Kidney epithelial cell (primary cell): ENCODE data around the gene UCKL1. TPM values are rescaled to one million over a fixed set of nuclear protein-coding genes. Genes with fewer than 3 reads are reported as not detected.

Experiments
- DNase-seq: peaks from one replicate; pipeline ENCODE4 v3.0.0-alpha.2; 2010; ENCODE audit warnings: low read depth
- H3K27me3 ChIP-seq: 2 replicates; pipeline ENCODE4 v1.6.0; 2011; ENCODE audit warnings: low read length; ENCODE audit not compliant: control insufficient read depth, insufficient read depth
- H3K36me3 ChIP-seq: 2 replicates; pipeline ENCODE4 v1.5.1; 2011; ENCODE audit warnings: low read length; ENCODE audit not compliant: control insufficient read depth, insufficient read depth
- H3K4me3 ChIP-seq: 2 replicates; pipeline ENCODE4 v1.5.1; 2011; ENCODE audit warnings: low read depth, mild to moderate bottlenecking, control low read depth, low read length
- CTCF ChIP-seq: IDR thresholded peaks from 2 replicates; pipeline ENCODE4 v1.5.1; 2011; ENCODE audit warnings: mild to moderate bottlenecking, moderate library complexity, low read length, control low read depth, inconsistent platforms; ENCODE audit not compliant: insufficient read depth, poor library complexity, severe bottlenecking
- total RNA-seq: library from RNA; depleted of rRNA; stranded (reverse); fragments of >200 nt; gene quantifications from 2 replicates; pipeline ENCODE4 v1.2.3, GENCODE V29; 2015

UCKL1 gene
- total RNA-seq, 1 donor from 2014 or later: 19.6 TPM

GRCh38 chr20:63951398-63952209, 4.6 kb downstream of the UCKL1 start:
- no peak for DNase-seq
- Histone ChIP-seq H3K36me3 (no peaks in the 10 kb centered on the region), H3K27me3 (no peaks in the 10 kb centered on the region), H3K4me3 (no peak overlapping the region)
- TF ChIP-seq CTCF: no peak

DNA sequence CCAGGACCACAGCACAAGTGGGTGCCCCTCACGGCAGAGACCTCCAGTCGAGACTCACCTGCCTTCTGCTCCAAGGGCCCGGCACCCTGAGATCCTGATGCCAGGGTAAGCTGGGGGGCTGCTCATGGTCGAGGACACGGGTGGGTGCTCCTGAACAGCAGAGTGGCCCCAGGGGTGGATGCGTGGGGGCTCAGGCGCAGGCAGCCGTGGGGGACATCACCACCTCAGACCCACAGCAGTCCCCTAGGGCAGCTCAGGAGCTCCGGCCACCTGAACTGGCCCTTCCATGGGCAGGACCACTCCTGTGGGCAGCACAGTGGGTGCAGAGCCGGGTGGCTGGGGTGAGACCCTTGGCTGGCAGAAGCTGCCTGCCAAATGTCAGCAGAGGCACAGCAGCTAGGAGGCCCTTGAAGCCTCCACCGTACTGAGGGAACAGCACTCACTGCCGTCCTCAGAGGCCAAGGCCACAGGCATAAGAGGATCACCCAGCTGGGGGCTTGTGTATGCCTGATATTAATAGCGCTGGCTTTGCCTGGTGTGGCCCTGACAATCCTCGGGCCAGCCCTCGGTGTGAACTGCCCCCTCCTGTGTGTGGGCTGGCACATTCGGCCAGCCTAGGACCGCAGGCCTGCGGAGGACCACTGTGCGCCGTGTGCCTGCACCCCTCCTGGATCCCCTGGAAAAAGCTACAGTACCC, 5.4 kb downstream of the UCKL1 start:
- no peak overlapping the region for H3K4me3 ChIP-seq
- no peak for DNase-seq
- no peak for TF ChIP-seq CTCF
- H3K36me3 ChIP-seq: no peaks in the 10 kb centered on the region
- H3K27me3 ChIP-seq: no peaks in the 10 kb centered on the region

GRCh38 chr20:63947638-63948456, 8.4 kb downstream of the UCKL1 start:
- no peak overlapping the region for H3K4me3 ChIP-seq
- no peaks in the 10 kb centered on the region for H3K27me3 ChIP-seq
- no peak for DNase-seq
- TF ChIP-seq CTCF: no peak
- peaks cover 6% of the 10 kb centered on the region for H3K36me3 ChIP-seq

GRCh38 chr20:63946986-63947637, 9.1 kb downstream of the UCKL1 start:
- TF ChIP-seq CTCF: no peak
- Histone ChIP-seq H3K27me3 (no peaks in the 10 kb centered on the region), H3K36me3 (peaks cover 6% of the 10 kb centered on the region), H3K4me3 (no peak overlapping the region)
- DNase-seq: no peak
